Thyroid gland (tissue), 4 donors: ENCODE measurements around the gene CHST11. TPM values are rescaled to one million over a fixed set of nuclear protein-coding genes. Genes with fewer than 3 reads are reported as not detected.

Experiments used
- DNase-seq, 2 donors: peaks; one replicate each; pipeline ENCODE4 v3.0.0-alpha.2; 2019
- H3K27ac ChIP-seq, 3 donors: fragments of 200-600 bp; sonication (generic); 1 replicate in 2 of 3; 2 replicates in 1 of 3; pipeline ENCODE4 v1.5.1; 2016 to 2019; ENCODE audit warnings: mild to moderate bottlenecking in 1 of 3, moderate library complexity in 1 of 3
- H3K27me3 ChIP-seq: fragments of 200-600 bp; sonication (generic); one replicate; pipeline ENCODE4 v1.5.1; 2019
- H3K36me3 ChIP-seq, 2 donors: fragments of 200-600 bp; sonication (generic); one replicate each; pipeline ENCODE4 v1.5.1; 2016 to 2019
- H3K4me1 ChIP-seq, 2 donors: fragments of 200-600 bp; sonication (generic); one replicate each; pipeline ENCODE4 v1.5.1; 2017 to 2019
- H3K4me3 ChIP-seq, 3 donors: fragments of 200-600 bp; sonication (generic); replicated peaks in 1 of 3; 1 replicate in 2 of 3; 2 replicates in 1 of 3; pipeline ENCODE4 v1.5.1; 2016; ENCODE audit warnings: mild to moderate bottlenecking in 1 of 3
- H3K9me3 ChIP-seq: fragments of 200-600 bp; sonication (generic); one replicate; pipeline ENCODE4 v1.5.1; 2017
- POLR2A ChIP-seq, 2 donors: fragments of 450-650 bp; IDR thresholded peaks; one replicate each; pipeline ENCODE4 v1.6.1; 2017; ENCODE audit warnings: antibody characterized with exemption in 2 of 2, mild to moderate bottlenecking in 2 of 2, moderate library complexity in 1 of 2
- WGBS, 2 donors: methylation state at CpG; one replicate each; pipeline ENCODE4 v1.1.5; 2017; 5-methylcytosine and 5-hydroxymethylcytosine counted together
- intact Hi-C: fragments of 100-400 bp; cut with DNase I; formaldehyde crosslinking; loops from one replicate; pipeline ENCODE4 v1.15.1; 2023
- total RNA-seq, 4 donors: library from RNA; depleted of rRNA; stranded (reverse); fragments of >200 nt; gene quantifications; one replicate each; pipeline ENCODE4 v1.2.3, GENCODE V29; 2016
- TF ChIP-seq, protein P1 (sequence below), 6 experiments: fragments of 200-600 bp in 3 of 6; fragments of 450-650 bp in 3 of 6; sonication (generic) in 3 of 6; IDR thresholded peaks; one replicate each; pipeline ENCODE4 v1.5.1; 2016 to 2019; ENCODE audit warnings: antibody characterized with exemption in 6 of 6, mild to moderate bottlenecking in 2 of 6, inconsistent platforms in 1 of 6, moderate library complexity in 1 of 6

The CHST11 gene
- total RNA-seq, 4 donors from 2014 or later, result 6.9 to 11.6 (median 8.0) TPM

- H3K27me3 ChIP-seq, result no peaks in the 10 kb centered on the region
- no peaks in the 10 kb centered on the region for H3K9me3 ChIP-seq
- no peak overlapping the region for H3K27ac ChIP-seq
- no peaks in the 10 kb centered on the region for H3K36me3 ChIP-seq
- TF ChIP-seq, protein P1, sequence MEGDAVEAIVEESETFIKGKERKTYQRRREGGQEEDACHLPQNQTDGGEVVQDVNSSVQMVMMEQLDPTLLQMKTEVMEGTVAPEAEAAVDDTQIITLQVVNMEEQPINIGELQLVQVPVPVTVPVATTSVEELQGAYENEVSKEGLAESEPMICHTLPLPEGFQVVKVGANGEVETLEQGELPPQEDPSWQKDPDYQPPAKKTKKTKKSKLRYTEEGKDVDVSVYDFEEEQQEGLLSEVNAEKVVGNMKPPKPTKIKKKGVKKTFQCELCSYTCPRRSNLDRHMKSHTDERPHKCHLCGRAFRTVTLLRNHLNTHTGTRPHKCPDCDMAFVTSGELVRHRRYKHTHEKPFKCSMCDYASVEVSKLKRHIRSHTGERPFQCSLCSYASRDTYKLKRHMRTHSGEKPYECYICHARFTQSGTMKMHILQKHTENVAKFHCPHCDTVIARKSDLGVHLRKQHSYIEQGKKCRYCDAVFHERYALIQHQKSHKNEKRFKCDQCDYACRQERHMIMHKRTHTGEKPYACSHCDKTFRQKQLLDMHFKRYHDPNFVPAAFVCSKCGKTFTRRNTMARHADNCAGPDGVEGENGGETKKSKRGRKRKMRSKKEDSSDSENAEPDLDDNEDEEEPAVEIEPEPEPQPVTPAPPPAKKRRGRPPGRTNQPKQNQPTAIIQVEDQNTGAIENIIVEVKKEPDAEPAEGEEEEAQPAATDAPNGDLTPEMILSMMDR (IDR thresholded peaks at IDR 0.05), result no peak
- TF ChIP-seq POLR2A (IDR thresholded peaks at IDR 0.05), result no peak
- H3K4me3 ChIP-seq, result no peak overlapping the region
- intact Hi-C loops, result no loop called here
- WGBS, 2 donors, result 78 to 85% methylated on average over 3 to 4 of the region's 4 CpGs
- DNase-seq, result no peak
- H3K4me1 ChIP-seq, result peaks cover 2 to 4% of the 10 kb centered on the region in 2 donors
These were observed 274.0 kb downstream of the CHST11 start for GRCh38 chr12:104730763-104731162.

DNA sequence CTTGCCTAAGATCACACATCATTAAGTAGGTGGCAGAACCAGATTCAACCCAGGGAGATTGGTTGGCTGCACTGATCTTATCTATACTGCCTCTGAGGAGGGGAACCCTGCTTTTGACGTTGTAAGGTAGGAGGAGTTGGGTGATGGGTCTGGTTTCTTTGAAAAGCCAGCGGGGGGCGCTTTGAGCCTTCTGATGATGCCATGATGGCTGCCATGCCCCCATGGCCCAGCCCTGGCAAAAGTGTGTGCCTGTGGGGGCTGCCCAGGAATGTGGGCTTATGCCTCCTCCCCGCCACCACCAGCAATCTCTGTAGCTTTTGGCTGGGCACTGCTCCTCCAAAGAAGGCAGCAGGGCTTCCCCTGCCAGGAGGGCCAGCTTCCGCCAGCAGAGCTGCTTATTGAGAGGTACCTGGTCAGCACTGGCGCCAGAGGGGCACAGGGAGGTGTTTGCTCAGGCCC is 277.0 kb downstream of the CHST11 start:
- WGBS, 2 donors, result 81 to 89% methylated on average over 6 of the region's 6 CpGs

GRCh38 chr12:104734541-104735095 is 277.9 kb downstream of the CHST11 start:
- Histone ChIP-seq H3K36me3 (no peaks in the 10 kb centered on the region), H3K4me3 (no peak overlapping the region), H3K4me1 (peaks cover 36 to 41% of the 10 kb centered on the region in 2 donors), H3K27ac (no peak overlapping the region), H3K9me3 (no peaks in the 10 kb centered on the region), H3K27me3 (no peaks in the 10 kb centered on the region)
- no peak for DNase-seq
- intact Hi-C loops, result no loop called here
- 95 to 96% methylated on average over 6 of the region's 6 CpGs for WGBS, 2 donors
- no peak for TF ChIP-seq POLR2A (IDR thresholded peaks at IDR 0.05)
- TF ChIP-seq, protein P1 (IDR thresholded peaks at IDR 0.05), result no peak

More for the DNA sequence above, 277.0 kb downstream of the CHST11 start:
- no peak overlapping the region for H3K27ac ChIP-seq
- H3K36me3 ChIP-seq, result no peaks in the 10 kb centered on the region
- H3K27me3 ChIP-seq, result no peaks in the 10 kb centered on the region
- TF ChIP-seq, protein P1 (IDR thresholded peaks at IDR 0.05), result peak in 1 of 6 experiments; percentile 20
- no peak for TF ChIP-seq POLR2A (IDR thresholded peaks at IDR 0.05)
- DNase-seq, result peak in 1 of 2 donors; percentile 26
- no peak overlapping the region for H3K4me3 ChIP-seq
- no peaks in the 10 kb centered on the region for H3K9me3 ChIP-seq
- intact Hi-C loops, result no loop called here
- peaks cover 30 to 33% of the 10 kb centered on the region in 2 donors for H3K4me1 ChIP-seq

DNA sequence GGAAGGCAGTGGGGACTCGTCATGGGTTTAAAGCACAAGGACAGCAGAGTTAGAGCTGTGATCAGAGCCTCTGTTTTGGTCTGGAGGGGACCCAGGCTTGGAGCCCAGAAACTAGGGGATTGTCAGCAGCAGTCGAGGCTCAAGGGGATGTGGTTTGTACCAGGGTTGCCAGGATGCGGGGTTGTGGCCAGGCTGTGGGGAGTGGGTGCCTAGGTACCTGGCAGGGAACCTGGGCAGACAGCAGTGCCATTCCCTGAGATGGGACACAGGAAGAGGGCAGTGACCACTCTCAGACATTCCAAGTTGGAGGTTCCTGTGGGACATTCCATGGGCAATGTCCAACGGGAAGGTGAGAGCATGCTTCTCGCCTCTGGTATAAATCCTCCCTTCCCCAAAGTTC is 279.1 kb downstream of the CHST11 start:
- 81 to 87% methylated on average over 5 of the region's 5 CpGs for WGBS, 2 donors
- H3K4me3 ChIP-seq, result no peak overlapping the region
- no peaks in the 10 kb centered on the region for H3K9me3 ChIP-seq
- TF ChIP-seq, protein P1 (IDR thresholded peaks at IDR 0.05), result no peak
- TF ChIP-seq POLR2A (IDR thresholded peaks at IDR 0.05), result no peak
- intact Hi-C loops, result no loop called here
- no peaks in the 10 kb centered on the region for H3K36me3 ChIP-seq
- peak overlapping the region in 2 of 3 donors; percentile 85 to 87 for H3K27ac ChIP-seq
- no peak for DNase-seq
- no peaks in the 10 kb centered on the region for H3K27me3 ChIP-seq
- H3K4me1 ChIP-seq, result peaks cover 36 to 41% of the 10 kb centered on the region in 2 donors

- peaks cover 36 to 41% of the 10 kb centered on the region in 2 donors for H3K4me1 ChIP-seq
- H3K27me3 ChIP-seq, result no peaks in the 10 kb centered on the region
- H3K4me3 ChIP-seq, result no peak overlapping the region
- peak; percentile 79 to 81 for DNase-seq
- no peaks in the 10 kb centered on the region for H3K36me3 ChIP-seq
- H3K27ac ChIP-seq, result peak overlapping the region in 2 of 3 donors; percentile 85 to 87
- 14 to 44% methylated on average over 4 to 6 of the region's 6 CpGs for WGBS, 2 donors
- intact Hi-C loops, result no loop called here
- no peaks in the 10 kb centered on the region for H3K9me3 ChIP-seq
- TF ChIP-seq, protein P1 (IDR thresholded peaks at IDR 0.05), result no peak
- TF ChIP-seq POLR2A (IDR thresholded peaks at IDR 0.05), result peak in 1 of 2 donors; percentile 23
These were observed 279.6 kb downstream of the CHST11 start for GRCh38 chr12:104736307-104736706.
